Gastrocnemius medialis (tissue), 4 donors: ENCODE measurements around the gene NCF1.
"Not testable (repeated sequence)": the region's sequence is repeated elsewhere in the genome, so short reads cannot be mapped to it uniquely, and the experiment has no call there.

Experiments used
- POLR2A ChIP-seq, 2 donors: fragments of 450-650 bp; IDR thresholded peaks; one replicate each; pipeline ENCODE4 v1.6.1; 2017; ENCODE audit warnings: antibody characterized with exemption in 2 of 2, mild to moderate bottlenecking in 2 of 2, moderate library complexity in 2 of 2
- TF ChIP-seq, protein P1 (sequence below), 5 experiments: fragments of 450-650 bp in 3 of 5; fragments of 200-600 bp in 2 of 5; sonication (generic) in 2 of 5; IDR thresholded peaks in 4 of 5; conservative IDR thresholded peaks in 1 of 5; 1 replicate in 4 of 5; 2 replicates in 1 of 5; pipeline ENCODE4 v1.5.1; 2016 to 2019; ENCODE audit warnings: antibody characterized with exemption in 5 of 5, mild to moderate bottlenecking in 3 of 5, moderate library complexity in 3 of 5

DNA sequence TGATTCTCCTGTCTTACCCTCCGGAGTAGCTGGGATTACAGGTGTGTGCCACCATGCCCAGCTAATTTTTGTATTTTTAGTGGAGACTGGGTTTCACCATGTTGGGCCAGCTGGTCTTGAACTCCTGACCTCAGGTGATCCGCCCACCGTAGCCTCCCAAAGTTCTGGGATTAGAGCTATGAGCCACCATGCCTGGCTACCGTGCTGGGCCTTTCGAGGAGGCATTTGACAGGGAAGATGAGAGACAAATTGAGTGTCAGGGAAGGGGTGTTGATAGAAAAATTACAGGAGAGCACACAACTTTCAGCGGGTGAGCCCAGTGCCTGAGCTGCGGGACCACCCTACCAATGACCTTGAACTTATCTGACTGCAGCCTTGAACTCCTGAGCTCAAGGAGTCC is 3.7 kb upstream of the NCF1 start:
- TF ChIP-seq, protein P1, sequence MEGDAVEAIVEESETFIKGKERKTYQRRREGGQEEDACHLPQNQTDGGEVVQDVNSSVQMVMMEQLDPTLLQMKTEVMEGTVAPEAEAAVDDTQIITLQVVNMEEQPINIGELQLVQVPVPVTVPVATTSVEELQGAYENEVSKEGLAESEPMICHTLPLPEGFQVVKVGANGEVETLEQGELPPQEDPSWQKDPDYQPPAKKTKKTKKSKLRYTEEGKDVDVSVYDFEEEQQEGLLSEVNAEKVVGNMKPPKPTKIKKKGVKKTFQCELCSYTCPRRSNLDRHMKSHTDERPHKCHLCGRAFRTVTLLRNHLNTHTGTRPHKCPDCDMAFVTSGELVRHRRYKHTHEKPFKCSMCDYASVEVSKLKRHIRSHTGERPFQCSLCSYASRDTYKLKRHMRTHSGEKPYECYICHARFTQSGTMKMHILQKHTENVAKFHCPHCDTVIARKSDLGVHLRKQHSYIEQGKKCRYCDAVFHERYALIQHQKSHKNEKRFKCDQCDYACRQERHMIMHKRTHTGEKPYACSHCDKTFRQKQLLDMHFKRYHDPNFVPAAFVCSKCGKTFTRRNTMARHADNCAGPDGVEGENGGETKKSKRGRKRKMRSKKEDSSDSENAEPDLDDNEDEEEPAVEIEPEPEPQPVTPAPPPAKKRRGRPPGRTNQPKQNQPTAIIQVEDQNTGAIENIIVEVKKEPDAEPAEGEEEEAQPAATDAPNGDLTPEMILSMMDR (IDR thresholded peaks at IDR 0.05 in 4 of 5, conservative IDR thresholded peaks at IDR 0.05 in 1 of 5) = not testable (repeated sequence)
- TF ChIP-seq POLR2A (IDR thresholded peaks at IDR 0.05) = not testable (repeated sequence)
